Thymus (tissue), 11 donors: ENCODE data around the gene GNAT3. TPM values are rescaled to one million over a fixed set of nuclear protein-coding genes. Genes with fewer than 3 reads are reported as not detected.

Source experiments
- DNase-seq, 9 donors: peaks; one replicate each; pipeline ENCODE4 v3.0.0-alpha.2; 2013; ENCODE audit warnings: low spot score in 9 of 9, low read depth in 6 of 9, missing footprints in 1 of 9
- H3K27ac ChIP-seq, 2 donors: one replicate each; pipeline ENCODE4 v1.5.1; 2013; ENCODE audit warnings: control low read depth in 1 of 2, low read depth in 1 of 2, low read length in 1 of 2, mild to moderate bottlenecking in 1 of 2, moderate library complexity in 1 of 2
- H3K27me3 ChIP-seq, 2 donors: one replicate each; pipeline ENCODE4 v1.5.1; 2013; ENCODE audit warnings: low read length in 1 of 2; ENCODE audit not compliant: control insufficient read depth in 2 of 2, insufficient read depth in 1 of 2
- H3K36me3 ChIP-seq, 2 donors: one replicate each; pipeline ENCODE4 v1.5.1; 2013; ENCODE audit warnings: low read length in 1 of 2, mild to moderate bottlenecking in 1 of 2, moderate library complexity in 1 of 2; ENCODE audit not compliant: control insufficient read depth in 2 of 2, insufficient read depth in 2 of 2
- H3K4me1 ChIP-seq, 2 donors: one replicate each; pipeline ENCODE4 v1.5.1; 2013; ENCODE audit warnings: low read length in 2 of 2; ENCODE audit not compliant: control insufficient read depth in 2 of 2, insufficient read depth in 2 of 2
- H3K4me3 ChIP-seq, 2 donors: one replicate each; pipeline ENCODE4 v1.5.1; 2013; ENCODE audit warnings: low read length in 2 of 2, control low read depth in 1 of 2, mild to moderate bottlenecking in 1 of 2
- H3K9me3 ChIP-seq, 2 donors: one replicate each; pipeline ENCODE4 v1.5.1; 2013; ENCODE audit warnings: low read length in 1 of 2, mild to moderate bottlenecking in 1 of 2; ENCODE audit not compliant: control insufficient read depth in 2 of 2, insufficient read depth in 1 of 2
- WGBS: extraction: QIAGEN DNeasy Blood & Tissue Kit; methylation state at CpG from one replicate; pipeline ENCODE4 v1.1.7; 2013; 5-methylcytosine and 5-hydroxymethylcytosine counted together
- polyA plus RNA-seq: library from polyadenylated mRNA; stranded (reverse); fragments of 200-250 nt; gene quantifications from one replicate; pipeline ENCODE4 v1.2.3, GENCODE V29; 2013
- total RNA-seq: library from RNA; stranded (reverse); fragments of 120-200 nt; gene quantifications from one replicate; pipeline ENCODE4 v1.2.4, GENCODE V29; 2013
- donor health status: healthy.

Gene GNAT3
- total and polyA plus RNA-seq, 2 donors: 0.05 to 0.19 TPM

- Histone ChIP-seq H3K27me3 (no peaks in the 10 kb centered on the region), H3K27ac (peak overlapping the region in 1 of 2 donors; percentile 33), H3K4me3 (no peak overlapping the region), H3K9me3 (no peaks in the 10 kb centered on the region), H3K36me3 (no peaks in the 10 kb centered on the region), H3K4me1 (no peaks in the 10 kb centered on the region)
- no peak for DNase-seq
Measured at GRCh38 chr7:80515298-80515697, 3.4 kb upstream of the GNAT3 start.

GRCh38 chr7:80510021-80510420 lies 1.8 kb downstream of the GNAT3 start:
- H3K4me1 ChIP-seq: no peaks in the 10 kb centered on the region
- H3K4me3 ChIP-seq: no peak overlapping the region
- no peaks in the 10 kb centered on the region for H3K27me3 ChIP-seq
- no peaks in the 10 kb centered on the region for H3K9me3 ChIP-seq
- H3K27ac ChIP-seq: no peak overlapping the region
- no peaks in the 10 kb centered on the region for H3K36me3 ChIP-seq
- DNase-seq: no peak
- WGBS: 97% methylated on average over 3 of the region's 3 CpGs

GRCh38 chr7:80508440-80508839 lies 3.4 kb downstream of the GNAT3 start:
- no peaks in the 10 kb centered on the region for H3K27me3 ChIP-seq
- WGBS: 89% methylated on average over 6 of the region's 6 CpGs
- H3K27ac ChIP-seq: no peak overlapping the region
- no peak overlapping the region for H3K4me3 ChIP-seq
- H3K36me3 ChIP-seq: no peaks in the 10 kb centered on the region
- H3K4me1 ChIP-seq: no peaks in the 10 kb centered on the region
- DNase-seq: no peak
- no peaks in the 10 kb centered on the region for H3K9me3 ChIP-seq

- no peaks in the 10 kb centered on the region for H3K36me3 ChIP-seq
- DNase-seq: no peak
- no peak overlapping the region for H3K4me3 ChIP-seq
- H3K27ac ChIP-seq: no peak overlapping the region
- WGBS: 98% methylated on average over 7 of the region's 7 CpGs
- H3K4me1 ChIP-seq: no peaks in the 10 kb centered on the region
- H3K27me3 ChIP-seq: no peaks in the 10 kb centered on the region
- H3K9me3 ChIP-seq: no peaks in the 10 kb centered on the region
Measured at GRCh38 chr7:80505900-80506500, 5.9 kb downstream of the GNAT3 start.

- Histone ChIP-seq H3K4me3 (no peak overlapping the region), H3K4me1 (no peaks in the 10 kb centered on the region), H3K36me3 (no peaks in the 10 kb centered on the region), H3K27me3 (no peaks in the 10 kb centered on the region), H3K9me3 (no peaks in the 10 kb centered on the region), H3K27ac (no peak overlapping the region)
- DNase-seq: no peak
- WGBS: 98% methylated on average over 1 of the region's 1 CpG
Measured at GRCh38 chr7:80500325-80500724, 11.5 kb downstream of the GNAT3 start.

- no peak for DNase-seq
- H3K36me3 ChIP-seq: no peaks in the 10 kb centered on the region
- no peaks in the 10 kb centered on the region for H3K27me3 ChIP-seq
- H3K4me1 ChIP-seq: no peaks in the 10 kb centered on the region
- H3K4me3 ChIP-seq: no peak overlapping the region
- 93% methylated on average over 1 of the region's 1 CpG for WGBS
- no peaks in the 10 kb centered on the region for H3K9me3 ChIP-seq
- H3K27ac ChIP-seq: no peak overlapping the region
Measured at GRCh38 chr7:80499350-80499953, 12.4 kb downstream of the GNAT3 start.

- Histone ChIP-seq H3K36me3 (no peaks in the 10 kb centered on the region), H3K27me3 (no peaks in the 10 kb centered on the region), H3K4me1 (no peaks in the 10 kb centered on the region), H3K4me3 (no peak overlapping the region), H3K27ac (no peak overlapping the region), H3K9me3 (no peaks in the 10 kb centered on the region)
- 84% methylated on average over 4 of the region's 4 CpGs for WGBS
- no peak for DNase-seq
Measured at GRCh38 chr7:80498481-80499349, 13.1 kb downstream of the GNAT3 start.

- H3K9me3 ChIP-seq: no peaks in the 10 kb centered on the region
- no peaks in the 10 kb centered on the region for H3K36me3 ChIP-seq
- no peak overlapping the region for H3K27ac ChIP-seq
- 96% methylated on average over 3 of the region's 3 CpGs for WGBS
- H3K27me3 ChIP-seq: no peaks in the 10 kb centered on the region
- DNase-seq: no peak
- no peak overlapping the region for H3K4me3 ChIP-seq
- H3K4me1 ChIP-seq: no peaks in the 10 kb centered on the region
Measured at GRCh38 chr7:80496586-80496985, 15.3 kb downstream of the GNAT3 start.

- WGBS: 95% methylated on average over 1 of the region's 1 CpG
- no peaks in the 10 kb centered on the region for H3K4me1 ChIP-seq
- no peak overlapping the region for H3K27ac ChIP-seq
- no peak for DNase-seq
- H3K27me3 ChIP-seq: no peaks in the 10 kb centered on the region
- H3K4me3 ChIP-seq: no peak overlapping the region
- no peaks in the 10 kb centered on the region for H3K36me3 ChIP-seq
- H3K9me3 ChIP-seq: no peaks in the 10 kb centered on the region
Measured at GRCh38 chr7:80493121-80493849, 18.6 kb downstream of the GNAT3 start.
